HEK293 (cell line): ENCODE measurements around the gene NCKAP1.

ENCODE experiments used
- CTCF ChIA-PET: fragments of 350-600 bp; formaldehyde crosslinking; extraction: SDS; loops from one replicate; lab custom pipeline; 2021; ENCODE audit warnings: antibody characterized with exemption; lab: Yijun Ruan, JAX
- POLR2A ChIA-PET: fragments of 300-600 bp; formaldehyde crosslinking; extraction: SDS; loops from one replicate; lab custom pipeline; 2020; ENCODE audit warnings: antibody characterized with exemption, inconsistent platforms; lab: Yijun Ruan, JAX
- H3K27ac ChIP-seq: fragments of 200-500 bp; sonication (Bioruptor generic); 2 replicates; pipeline ENCODE4 v1.5.1; 2014; ENCODE audit warnings: low read depth, low read length, control low read depth, inconsistent platforms; ENCODE audit errors: extremely low read depth
- H3K36me3 ChIP-seq, 2 experiments: fragments of 200-500 bp in 1 of 2; sonication (Bioruptor generic) in 1 of 2; 1 replicate in 1 of 2; 2 replicates in 1 of 2; pipeline ENCODE4 v1.5.1; 2014 to 2017; ENCODE audit warnings: inconsistent platforms in 2 of 2, low read length in 2 of 2; ENCODE audit not compliant: control insufficient read depth in 2 of 2, insufficient read depth in 1 of 2
- H3K4me1 ChIP-seq: fragments of 200-500 bp; sonication (Bioruptor generic); 2 replicates; pipeline ENCODE4 v1.5.1; 2014; ENCODE audit warnings: mild to moderate bottlenecking, low read length, inconsistent platforms; ENCODE audit not compliant: control insufficient read depth, insufficient read depth
- H3K4me3 ChIP-seq: 2 replicates; pipeline ENCODE4 v1.5.1; 2011; ENCODE audit warnings: low read depth, mild to moderate bottlenecking, control low read depth, low read length, moderate library complexity
- H3K9me3 ChIP-seq: fragments of 200-500 bp; sonication (Bioruptor generic); 2 replicates; pipeline ENCODE4 v1.5.1; 2014; ENCODE audit warnings: low read depth, low read length, inconsistent platforms; ENCODE audit not compliant: control insufficient read depth, insufficient read depth
- BCL6B ChIP-seq: fragments of 450-650 bp; formaldehyde crosslinking; IDR thresholded peaks from 2 replicates; pipeline ENCODE4 v1.5.1; 2017; ENCODE audit warnings: missing biosample characterization, missing genetic modification characterization
- HOXD13 ChIP-seq: sonication (generic); formaldehyde crosslinking; IDR thresholded peaks from 2 replicates; pipeline ENCODE4 v1.8.0; 2022; ENCODE audit warnings: missing genetic modification reagents, borderline replicate concordance
- KLF8 ChIP-seq: fragments of 450-650 bp; formaldehyde crosslinking; IDR thresholded peaks from 2 replicates; pipeline ENCODE4 v1.5.1; 2016; ENCODE audit warnings: missing biosample characterization, missing genetic modification characterization
- MEIS1 ChIP-seq: sonication (generic); formaldehyde crosslinking; IDR thresholded peaks from 2 replicates; pipeline ENCODE4 v1.8.1; 2022; ENCODE audit warnings: missing genetic modification reagents, mild to moderate bottlenecking, borderline replicate concordance
- WT1 ChIP-seq: fragments of 450-650 bp; formaldehyde crosslinking; IDR thresholded peaks from 2 replicates; pipeline ENCODE4 v1.5.1; 2016; ENCODE audit warnings: missing biosample characterization, missing genetic modification characterization
- YY2 ChIP-seq: fragments of 450-650 bp; formaldehyde crosslinking; IDR thresholded peaks from 2 replicates; pipeline ENCODE4 v1.5.1; 2016; ENCODE audit warnings: missing biosample characterization, missing genetic modification characterization
- ZBTB1 ChIP-seq: fragments of 450-650 bp; formaldehyde crosslinking; IDR thresholded peaks from 2 replicates; pipeline ENCODE4 v1.5.1; 2016; ENCODE audit warnings: missing biosample characterization, missing genetic modification characterization
- ZBTB20 ChIP-seq: fragments of 450-650 bp; formaldehyde crosslinking; IDR thresholded peaks from 2 replicates; pipeline ENCODE4 v1.5.1; 2016; ENCODE audit warnings: missing biosample characterization, missing genetic modification characterization
- ZNF16 ChIP-seq: fragments of 450-650 bp; formaldehyde crosslinking; IDR thresholded peaks from 2 replicates; pipeline ENCODE4 v1.5.1; 2016; ENCODE audit warnings: low read depth, missing biosample characterization, missing genetic modification characterization
- ZNF202 ChIP-seq: fragments of 450-650 bp; formaldehyde crosslinking; IDR thresholded peaks from 2 replicates; pipeline ENCODE4 v1.5.1; 2016; ENCODE audit warnings: missing biosample characterization, missing genetic modification characterization, borderline replicate concordance
- ZNF26 ChIP-seq: fragments of 450-650 bp; formaldehyde crosslinking; IDR thresholded peaks from 2 replicates; pipeline ENCODE4 v1.5.1; 2016; ENCODE audit warnings: missing biosample characterization, missing genetic modification characterization
- ZNF350 ChIP-seq: fragments of 450-650 bp; formaldehyde crosslinking; IDR thresholded peaks from 2 replicates; pipeline ENCODE4 v1.5.0; 2017; ENCODE audit warnings: missing biosample characterization, mild to moderate bottlenecking, missing genetic modification characterization
- ZNF416 ChIP-seq: fragments of 450-650 bp; formaldehyde crosslinking; IDR thresholded peaks from 2 replicates; pipeline ENCODE4 v1.5.1; 2016; ENCODE audit warnings: missing biosample characterization, missing genetic modification characterization
- ZNF433 ChIP-seq: fragments of 450-650 bp; formaldehyde crosslinking; IDR thresholded peaks from 2 replicates; pipeline ENCODE4 v1.5.1; 2016; ENCODE audit warnings: missing biosample characterization, missing genetic modification characterization, low read depth
- ZNF530 ChIP-seq: fragments of 450-650 bp; formaldehyde crosslinking; IDR thresholded peaks from 2 replicates; pipeline ENCODE4 v1.5.1; 2016; ENCODE audit warnings: low read depth, missing biosample characterization, missing genetic modification characterization
- ZNF600 ChIP-seq: fragments of 450-650 bp; formaldehyde crosslinking; IDR thresholded peaks from 2 replicates; pipeline ENCODE4 v1.5.1; 2016; ENCODE audit warnings: missing biosample characterization, missing genetic modification characterization
- ZNF621 ChIP-seq: fragments of 450-650 bp; formaldehyde crosslinking; IDR thresholded peaks from 2 replicates; pipeline ENCODE4 v1.5.1; 2017; ENCODE audit warnings: missing biosample characterization, missing genetic modification characterization
- ZNF629 ChIP-seq: fragments of 450-650 bp; formaldehyde crosslinking; IDR thresholded peaks from 2 replicates; pipeline ENCODE4 v1.5.1; 2017; ENCODE audit warnings: missing biosample characterization, missing genetic modification characterization
- ZNF654 ChIP-seq: fragments of 450-650 bp; formaldehyde crosslinking; IDR thresholded peaks from 2 replicates; pipeline ENCODE4 v1.5.1; 2016; ENCODE audit warnings: low read depth, missing biosample characterization, missing genetic modification characterization
- ZNF664 ChIP-seq: fragments of 450-650 bp; formaldehyde crosslinking; IDR thresholded peaks from 2 replicates; pipeline ENCODE4 v1.5.1; 2016; ENCODE audit warnings: missing biosample characterization, missing genetic modification characterization
- ZNF670 ChIP-seq: fragments of 450-650 bp; formaldehyde crosslinking; IDR thresholded peaks from 2 replicates; pipeline ENCODE4 v1.5.1; 2016; ENCODE audit warnings: missing biosample characterization, missing genetic modification characterization, low read depth
- ZNF707 ChIP-seq: fragments of 450-650 bp; formaldehyde crosslinking; IDR thresholded peaks from 2 replicates; pipeline ENCODE4 v1.5.1; 2016; ENCODE audit warnings: missing biosample characterization, missing genetic modification characterization
- ZNF747 ChIP-seq: fragments of 450-650 bp; formaldehyde crosslinking; IDR thresholded peaks from 2 replicates; pipeline ENCODE4 v1.5.1; 2016; ENCODE audit warnings: missing biosample characterization, missing genetic modification characterization
- ZNF76 ChIP-seq: fragments of 450-650 bp; formaldehyde crosslinking; IDR thresholded peaks from 2 replicates; pipeline ENCODE4; 2016; ENCODE audit warnings: low read depth, missing biosample characterization, missing genetic modification characterization, borderline replicate concordance
- ZNF791 ChIP-seq: fragments of 450-650 bp; formaldehyde crosslinking; IDR thresholded peaks from 2 replicates; pipeline ENCODE4 v1.5.1; 2016; ENCODE audit warnings: missing biosample characterization, missing genetic modification characterization
- ZNF792 ChIP-seq: fragments of 450-650 bp; formaldehyde crosslinking; IDR thresholded peaks from 2 replicates; pipeline ENCODE4 v1.5.1; 2016; ENCODE audit warnings: missing biosample characterization, missing genetic modification characterization
- ZSCAN5A ChIP-seq: fragments of 450-650 bp; formaldehyde crosslinking; IDR thresholded peaks from 2 replicates; pipeline ENCODE4 v1.5.1; 2016; ENCODE audit warnings: missing biosample characterization, missing genetic modification characterization
- TF ChIP-seq, protein P1 (sequence below): fragments of 450-650 bp; formaldehyde crosslinking; IDR thresholded peaks from 2 replicates; pipeline ENCODE4 v1.5.1; 2016; ENCODE audit warnings: missing biosample characterization, missing genetic modification characterization

NCKAP1 gene

DNA sequence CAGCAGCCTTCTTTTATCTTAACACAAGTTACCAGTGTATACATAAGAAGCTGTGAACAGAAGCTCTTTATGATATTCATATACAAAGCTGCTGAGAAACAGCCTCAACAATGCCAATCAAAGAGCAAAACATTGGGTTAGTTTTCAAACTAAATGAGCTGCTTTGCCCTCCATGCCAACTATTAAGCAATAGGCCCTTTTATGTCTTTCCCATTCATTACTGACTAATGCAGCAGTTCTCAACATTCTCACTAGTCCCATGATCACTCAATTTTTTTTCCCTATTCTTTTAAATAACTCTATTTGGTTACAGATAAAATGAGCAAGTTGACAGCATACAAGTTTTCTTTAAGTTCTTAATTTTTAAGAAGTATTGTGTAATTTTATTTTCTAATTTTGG, 114.0 kb downstream of the NCKAP1 start:
- Histone ChIP-seq H3K9me3 (no peaks in the 10 kb centered on the region), H3K36me3 (peaks cover 11 to 49% of the 10 kb centered on the region in 2 experiments), H3K4me3 (no peak overlapping the region), H3K4me1 (no peaks in the 10 kb centered on the region), H3K27ac (no peak overlapping the region)
- TF ChIP-seq ZSCAN5A (tag by site-specific recombination) (no peak), ZNF621 (tag by site-specific recombination) (no peak)
- ChIA-PET POLR2A (no interaction called here), CTCF (interaction anchor here (0.6 kb wide), 1 partner anchor 106 kb away, joined by 3 read pairs; no protein-coding TSS in a partner anchor)

GRCh38 chr2:182921234-182921633, 117.0 kb downstream of the NCKAP1 start:
- H3K27ac ChIP-seq: no peak overlapping the region
- ChIA-PET POLR2A (no interaction called here), CTCF (no interaction called here)
- H3K9me3 ChIP-seq: no peaks in the 10 kb centered on the region
- peaks cover 3% of the 10 kb centered on the region for H3K4me1 ChIP-seq
- H3K36me3 ChIP-seq: peaks cover 7 to 26% of the 10 kb centered on the region in 2 experiments
- H3K4me3 ChIP-seq: no peak overlapping the region
- TF ChIP-seq HOXD13 (no peak), ZBTB1 (tag by site-specific recombination) (no peak), ZNF791 (no peak), ZNF202 (tag by site-specific recombination) (no peak), ZNF707 (tag by site-specific recombination) (no peak), ZNF747 (no peak), MEIS1 (CRISPR knock-in tag) (no peak), ZNF654 (tag by site-specific recombination) (no peak)

- Histone ChIP-seq H3K27ac (no peak overlapping the region), H3K4me1 (peaks cover 9% of the 10 kb centered on the region), H3K36me3 (peaks cover 7 to 23% of the 10 kb centered on the region in 2 experiments), H3K4me3 (no peak overlapping the region), H3K9me3 (no peaks in the 10 kb centered on the region)
- no peak for TF ChIP-seq ZNF600
- no peak for TF ChIP-seq ZNF433 (tag by site-specific recombination)
- no peak for TF ChIP-seq ZNF350 (tag by site-specific recombination)
- no peak for TF ChIP-seq ZNF664 (tag by site-specific recombination)
- TF ChIP-seq ZBTB20 (tag by site-specific recombination): no peak
- TF ChIP-seq ZNF530 (tag by site-specific recombination): no peak
- TF ChIP-seq BCL6B: no peak
- TF ChIP-seq ZNF26: no peak
- no peak for TF ChIP-seq ZNF16 (tag by site-specific recombination)
- TF ChIP-seq ZNF416 (tag by site-specific recombination): no peak
- no peak for TF ChIP-seq ZNF670 (tag by site-specific recombination)
- no peak for TF ChIP-seq YY2 (tag by site-specific recombination)
- no peak for TF ChIP-seq ZNF792 (tag by site-specific recombination)
- no peak for TF ChIP-seq WT1 (tag by site-specific recombination)
- TF ChIP-seq ZNF76: no peak
- TF ChIP-seq KLF8: no peak
- TF ChIP-seq ZNF629: no peak
- TF ChIP-seq, protein P1, sequence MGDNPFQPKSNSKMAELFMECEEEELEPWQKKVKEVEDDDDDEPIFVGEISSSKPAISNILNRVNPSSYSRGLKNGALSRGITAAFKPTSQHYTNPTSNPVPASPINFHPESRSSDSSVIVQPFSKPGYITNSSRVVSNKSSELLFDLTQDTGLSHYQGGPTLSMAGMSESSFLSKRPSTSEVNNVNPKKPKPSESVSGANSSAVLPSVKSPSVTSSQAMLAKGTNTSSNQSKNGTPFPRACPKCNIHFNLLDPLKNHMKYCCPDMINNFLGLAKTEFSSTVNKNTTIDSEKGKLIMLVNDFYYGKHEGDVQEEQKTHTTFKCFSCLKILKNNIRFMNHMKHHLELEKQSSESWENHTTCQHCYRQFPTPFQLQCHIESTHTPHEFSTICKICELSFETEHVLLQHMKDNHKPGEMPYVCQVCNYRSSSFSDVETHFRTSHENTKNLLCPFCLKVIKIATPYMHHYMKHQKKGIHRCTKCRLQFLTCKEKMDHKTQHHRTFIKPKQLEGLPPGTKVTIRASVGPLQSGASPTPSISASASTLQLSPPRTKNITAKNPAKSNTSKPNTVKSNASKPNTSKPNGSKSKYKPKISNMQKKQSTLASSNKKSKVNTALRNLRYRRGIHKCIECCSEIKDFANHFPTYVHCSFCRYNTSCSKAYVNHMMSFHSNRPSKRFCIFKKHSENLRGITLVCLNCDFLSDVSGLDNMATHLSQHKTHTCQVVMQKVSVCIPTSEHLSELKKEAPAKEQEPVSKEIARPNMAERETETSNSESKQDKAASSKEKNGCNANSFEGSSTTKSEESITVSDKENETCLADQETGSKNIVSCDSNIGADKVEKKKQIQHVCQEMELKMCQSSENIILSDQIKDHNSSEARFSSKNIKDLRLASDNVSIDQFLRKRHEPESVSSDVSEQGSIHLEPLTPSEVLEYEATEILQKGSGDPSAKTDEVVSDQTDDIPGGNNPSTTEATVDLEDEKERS: no peak
- ChIA-PET POLR2A (no interaction called here), CTCF (no interaction called here)
Measured at GRCh38 chr2:182920631-182921056, 117.6 kb downstream of the NCKAP1 start.
